T-helper 17 cell (primary cell): ENCODE measurements around the gene ATP12A. TPM values are rescaled to one million over a fixed set of nuclear protein-coding genes. Genes with fewer than 3 reads are reported as not detected.

ENCODE experiments used
- ATAC-seq: fragments of 150-1000 bp; cut with Tn5 transposase; 2 replicates; pipeline ENCODE4 v1.10.0; 2021; ENCODE audit warnings: mild to moderate bottlenecking, moderate library complexity
- DNase-seq, 3 donors: peaks; one replicate each; pipeline versions ENCODE4 v3.0.0 to v3.0.0-alpha.2; 2020 to 2021
- H3K9me3 ChIP-seq: one replicate; pipeline ENCODE4 v1.7.0; 2013; ENCODE audit warnings: low read length, mild to moderate bottlenecking; ENCODE audit not compliant: control insufficient read depth, poor library complexity, severe bottlenecking
- H3K27ac Mint-ChIP-seq: one replicate; pipeline ENCODE4 v1.8.0; 2022; ENCODE audit warnings: mild to moderate bottlenecking, moderate library complexity, mixed read lengths
- H3K27me3 Mint-ChIP-seq: one replicate; pipeline ENCODE4 v1.8.0; 2022; ENCODE audit warnings: mixed read lengths
- H3K36me3 Mint-ChIP-seq: one replicate; pipeline ENCODE4 v1.8.0; 2022; ENCODE audit warnings: low read depth, mixed read lengths
- H3K4me1 Mint-ChIP-seq: one replicate; pipeline ENCODE4 v1.8.0; 2022; ENCODE audit warnings: mild to moderate bottlenecking, mixed read lengths
- H3K4me3 Mint-ChIP-seq: one replicate; pipeline ENCODE4 v1.8.0; 2022; ENCODE audit warnings: mild to moderate bottlenecking, moderate library complexity, mixed read lengths
- total RNA-seq, 4 donors: library from RNA in 2 of 4; stranded (reverse) in 2 of 4; gene quantifications; one replicate each; pipeline ENCODE4 v1.2.3 and lab custom pipeline; 2022 to 2026

Gene ATP12A
- total RNA-seq, 2 donors from 2014 or later, result not detected

- no peaks in the 10 kb centered on the region for H3K9me3 ChIP-seq
- DNase-seq, result no peak
- H3K27ac Mint-ChIP-seq, result no peak overlapping the region
- ATAC-seq, result no peak
- peaks cover 40% of the 10 kb centered on the region for H3K27me3 Mint-ChIP-seq
- no peak overlapping the region for H3K4me3 Mint-ChIP-seq
- peaks cover 2% of the 10 kb centered on the region for H3K4me1 Mint-ChIP-seq
- H3K36me3 Mint-ChIP-seq, result peaks cover 4% of the 10 kb centered on the region
These were observed 28.4 kb upstream of the ATP12A start for GRCh38 chr13:24651718-24652345.

GRCh38 chr13:24652359-24652758, 27.8 kb upstream of the ATP12A start:
- ATAC-seq, result no peak
- no peaks in the 10 kb centered on the region for H3K9me3 ChIP-seq
- Mint-ChIP-seq H3K27me3 (peaks cover 35% of the 10 kb centered on the region), H3K27ac (no peak overlapping the region), H3K4me3 (no peak overlapping the region), H3K36me3 (peaks cover 4% of the 10 kb centered on the region), H3K4me1 (peaks cover 2% of the 10 kb centered on the region)
- DNase-seq, result no peak

GRCh38 chr13:24654741-24655140, 25.5 kb upstream of the ATP12A start:
- no peaks in the 10 kb centered on the region for H3K9me3 ChIP-seq
- Mint-ChIP-seq H3K27ac (no peak overlapping the region), H3K4me1 (no peaks in the 10 kb centered on the region), H3K4me3 (no peak overlapping the region), H3K36me3 (no peaks in the 10 kb centered on the region), H3K27me3 (peaks cover 37% of the 10 kb centered on the region)
- DNase-seq (no peak), ATAC-seq (no peak)

GRCh38 chr13:24659239-24659638, 21.0 kb upstream of the ATP12A start:
- ATAC-seq, result no peak
- DNase-seq, result no peak
- Mint-ChIP-seq H3K27me3 (peaks cover 23% of the 10 kb centered on the region), H3K4me1 (no peaks in the 10 kb centered on the region), H3K36me3 (no peaks in the 10 kb centered on the region), H3K4me3 (no peak overlapping the region), H3K27ac (no peak overlapping the region)
- H3K9me3 ChIP-seq, result no peaks in the 10 kb centered on the region

GRCh38 chr13:24660023-24660741, 20.0 kb upstream of the ATP12A start:
- ATAC-seq (no peak), DNase-seq (no peak)
- H3K27me3 Mint-ChIP-seq, result peaks cover 23% of the 10 kb centered on the region
- H3K9me3 ChIP-seq, result no peaks in the 10 kb centered on the region
- no peaks in the 10 kb centered on the region for H3K36me3 Mint-ChIP-seq
- no peaks in the 10 kb centered on the region for H3K4me1 Mint-ChIP-seq
- no peak overlapping the region for H3K27ac Mint-ChIP-seq
- H3K4me3 Mint-ChIP-seq, result no peak overlapping the region

GRCh38 chr13:24661713-24662112, 18.5 kb upstream of the ATP12A start:
- Mint-ChIP-seq H3K36me3 (no peaks in the 10 kb centered on the region), H3K4me1 (no peaks in the 10 kb centered on the region)
- no peak for ATAC-seq

GRCh38 chr13:24662195-24663088, 17.8 kb upstream of the ATP12A start:
- peaks cover 26% of the 10 kb centered on the region for H3K27me3 Mint-ChIP-seq
- H3K36me3 Mint-ChIP-seq, result no peaks in the 10 kb centered on the region
- no peaks in the 10 kb centered on the region for H3K9me3 ChIP-seq
- no peak overlapping the region for H3K27ac Mint-ChIP-seq
- H3K4me1 Mint-ChIP-seq, result no peaks in the 10 kb centered on the region
- ATAC-seq, result no peak
- no peak overlapping the region for H3K4me3 Mint-ChIP-seq
- no peak for DNase-seq

More at GRCh38 chr13:24661713-24662112, 18.5 kb upstream of the ATP12A start:
- no peak for DNase-seq
- Mint-ChIP-seq H3K4me3 (no peak overlapping the region), H3K27me3 (peaks cover 23% of the 10 kb centered on the region), H3K27ac (no peak overlapping the region)
- H3K9me3 ChIP-seq, result no peaks in the 10 kb centered on the region

GRCh38 chr13:24663089-24663395, 17.2 kb upstream of the ATP12A start:
- no peaks in the 10 kb centered on the region for H3K9me3 ChIP-seq
- Mint-ChIP-seq H3K27ac (no peak overlapping the region), H3K4me3 (no peak overlapping the region), H3K4me1 (no peaks in the 10 kb centered on the region), H3K36me3 (no peaks in the 10 kb centered on the region), H3K27me3 (peaks cover 27% of the 10 kb centered on the region)
- no peak for DNase-seq
- ATAC-seq, result no peak

- H3K36me3 Mint-ChIP-seq, result no peaks in the 10 kb centered on the region
- H3K4me1 Mint-ChIP-seq, result no peaks in the 10 kb centered on the region
- no peak overlapping the region for H3K27ac Mint-ChIP-seq
- H3K9me3 ChIP-seq, result no peaks in the 10 kb centered on the region
- H3K4me3 Mint-ChIP-seq, result no peak overlapping the region
- peaks cover 29% of the 10 kb centered on the region for H3K27me3 Mint-ChIP-seq
- DNase-seq (no peak), ATAC-seq (no peak)
These were observed 16.6 kb upstream of the ATP12A start for GRCh38 chr13:24663586-24663985.

GRCh38 chr13:24664726-24665409, 15.3 kb upstream of the ATP12A start:
- no peak for ATAC-seq
- Mint-ChIP-seq H3K4me3 (no peak overlapping the region), H3K27ac (no peak overlapping the region)

GRCh38 chr13:24668511-24668910, 11.7 kb upstream of the ATP12A start:
- Mint-ChIP-seq H3K36me3 (no peaks in the 10 kb centered on the region), H3K4me3 (no peak overlapping the region), H3K4me1 (peaks cover 8% of the 10 kb centered on the region), H3K27me3 (peaks cover 33% of the 10 kb centered on the region), H3K27ac (no peak overlapping the region)
- no peaks in the 10 kb centered on the region for H3K9me3 ChIP-seq
- no peak for DNase-seq
- ATAC-seq, result no peak

More at GRCh38 chr13:24664726-24665409, 15.3 kb upstream of the ATP12A start:
- H3K9me3 ChIP-seq, result no peaks in the 10 kb centered on the region
- no peaks in the 10 kb centered on the region for H3K36me3 Mint-ChIP-seq
- H3K27me3 Mint-ChIP-seq, result peaks cover 31% of the 10 kb centered on the region
- DNase-seq, result no peak
- H3K4me1 Mint-ChIP-seq, result no peaks in the 10 kb centered on the region

- Mint-ChIP-seq H3K4me1 (peaks cover 8% of the 10 kb centered on the region), H3K4me3 (no peak overlapping the region), H3K36me3 (no peaks in the 10 kb centered on the region), H3K27me3 (peaks cover 33% of the 10 kb centered on the region), H3K27ac (no peak overlapping the region)
- DNase-seq (no peak), ATAC-seq (no peak)
- no peaks in the 10 kb centered on the region for H3K9me3 ChIP-seq
These were observed 11.1 kb upstream of the ATP12A start for GRCh38 chr13:24668955-24669582.
